Neuronal stem cell (in vitro differentiated cells): ENCODE data around the gene IFIT1.
"Not testable (repeated sequence)": the region's sequence is repeated elsewhere in the genome, so short reads cannot be mapped to it uniquely, and the experiment has no call there.

Source experiments
- DNase-seq: peaks from one replicate; pipeline ENCODE4 v3.0.0-alpha.2; 2013; ENCODE audit warnings: low spot score
- H2AFZ ChIP-seq: one replicate; pipeline ENCODE4 v1.6.1; 2013; ENCODE audit warnings: mild to moderate bottlenecking, low read length, inconsistent platforms
- H2AK5ac ChIP-seq: 2 replicates; pipeline ENCODE4 v1.6.1; 2013; ENCODE audit warnings: low read depth, mild to moderate bottlenecking, inconsistent platforms, low read length, moderate library complexity, mixed read lengths
- H2BK120ac ChIP-seq: 2 replicates; pipeline ENCODE4 v1.6.1; 2013; ENCODE audit warnings: low read depth, mild to moderate bottlenecking, inconsistent platforms, low read length, moderate library complexity, mixed read lengths
- H2BK12ac ChIP-seq: one replicate; pipeline ENCODE4 v1.6.1; 2013; ENCODE audit warnings: low read length, inconsistent platforms
- H2BK15ac ChIP-seq: 2 replicates; pipeline ENCODE4 v1.6.1; 2013; ENCODE audit warnings: mild to moderate bottlenecking, low read length, inconsistent platforms, mixed read lengths
- H2BK5ac ChIP-seq: one replicate; pipeline ENCODE4 v1.6.1; 2013; ENCODE audit warnings: inconsistent platforms, mild to moderate bottlenecking, low read length, moderate library complexity
- H3K14ac ChIP-seq: one replicate; pipeline ENCODE4 v1.6.1; 2013; ENCODE audit warnings: low read length, inconsistent platforms
- H3K18ac ChIP-seq: 2 replicates; pipeline ENCODE4 v1.6.1; 2013; ENCODE audit warnings: low read length, inconsistent platforms
- H3K23ac ChIP-seq: 2 replicates; pipeline ENCODE4 v1.6.1; 2013; ENCODE audit warnings: low read depth, mild to moderate bottlenecking, mixed read lengths, low read length, inconsistent platforms; ENCODE audit not compliant: poor library complexity
- H3K27ac ChIP-seq: replicated peaks from 3 replicates; pipeline ENCODE4 v1.5.1; 2013; ENCODE audit warnings: low read length, inconsistent platforms
- H3K27me3 ChIP-seq, 3 experiments: 2 replicates each; pipeline ENCODE4 v1.6.1; 2013; ENCODE audit warnings: low read length in 3 of 3, mild to moderate bottlenecking in 2 of 3, inconsistent platforms in 1 of 3, low read depth in 1 of 3, mixed read lengths in 1 of 3, moderate library complexity in 1 of 3; ENCODE audit not compliant: control insufficient read depth in 3 of 3, insufficient read depth in 3 of 3
- H3K36me3 ChIP-seq, 2 donors: replicated peaks in 1 of 2; 2 replicates each; pipeline ENCODE4 v1.6.1; 2013; ENCODE audit warnings: low read length in 2 of 2; ENCODE audit not compliant: control insufficient read depth in 2 of 2, insufficient read depth in 2 of 2
- H3K4ac ChIP-seq: 2 replicates; pipeline ENCODE4 v1.6.1; 2013; ENCODE audit warnings: inconsistent platforms, mild to moderate bottlenecking, low read length, moderate library complexity
- H3K4me1 ChIP-seq, 2 donors: 1 replicate in 1 of 2; 2 replicates in 1 of 2; pipeline ENCODE4 v1.6.1; 2013; ENCODE audit warnings: low read length in 2 of 2, low read depth in 1 of 2; ENCODE audit not compliant: control insufficient read depth in 2 of 2, insufficient read depth in 1 of 2
- H3K4me2 ChIP-seq: one replicate; pipeline ENCODE4 v1.6.1; 2013; ENCODE audit warnings: mild to moderate bottlenecking, low read length, inconsistent platforms; ENCODE audit not compliant: insufficient read depth, poor library complexity, severe bottlenecking
- H3K4me3 ChIP-seq, 2 donors: 2 replicates each; pipeline ENCODE4 v1.5.1; 2013; ENCODE audit warnings: low read length in 2 of 2, mild to moderate bottlenecking in 2 of 2, inconsistent platforms in 1 of 2, moderate library complexity in 1 of 2
- H3K79me1 ChIP-seq: one replicate; pipeline ENCODE4 v1.6.1; 2013; ENCODE audit warnings: low read depth, mild to moderate bottlenecking, inconsistent platforms, low read length, moderate library complexity
- H3K9ac ChIP-seq: one replicate; pipeline ENCODE4 v1.6.1; 2013; ENCODE audit warnings: mild to moderate bottlenecking, low read depth, low read length, inconsistent platforms; ENCODE audit not compliant: poor library complexity
- H3K9me3 ChIP-seq, 2 donors: replicated peaks in 1 of 2; 2 replicates each; pipeline versions ENCODE3 to v1.6.1; 2013; ENCODE audit warnings: low read length in 2 of 2, mild to moderate bottlenecking in 2 of 2, inconsistent platforms in 1 of 2, low read depth in 1 of 2, mixed read lengths in 1 of 2, moderate library complexity in 1 of 2; ENCODE audit not compliant: control insufficient read depth in 2 of 2, insufficient read depth in 1 of 2
- H4K8ac ChIP-seq: one replicate; pipeline ENCODE4 v1.6.1; 2013; ENCODE audit warnings: low read depth, mild to moderate bottlenecking, inconsistent platforms, low read length, moderate library complexity
- H4K91ac ChIP-seq: one replicate; pipeline ENCODE4 v1.6.1; 2013; ENCODE audit warnings: low read length, low read depth, mild to moderate bottlenecking, inconsistent platforms; ENCODE audit not compliant: poor library complexity
- WGBS, 2 donors: extraction: QIAGEN DNeasy Blood & Tissue Kit; methylation state at CpG; one replicate each; pipeline ENCODE4 v1.1.7; 2013; ENCODE audit warnings: missing lambda C conversion rate in 2 of 2, mixed read lengths in 1 of 2; ENCODE audit not compliant: insufficient read length in 2 of 2, insufficient replicate concordance in 1 of 2; ENCODE audit errors: extremely low coverage in 2 of 2; 5-methylcytosine and 5-hydroxymethylcytosine counted together

Gene IFIT1

GRCh38 chr10:89442289-89442688 is 49.9 kb downstream of the IFIT1 start:
- no peak overlapping the region for H3K4me2 ChIP-seq
- WGBS, 2 donors: no CpG with 5 or more reads among the region's 1 CpG
- H3K79me1 ChIP-seq: no peaks in the 10 kb centered on the region
- no peak overlapping the region for H4K8ac ChIP-seq
- H4K91ac ChIP-seq: no peak overlapping the region
- no peak overlapping the region for H2BK12ac ChIP-seq
- no peak overlapping the region for H2BK120ac ChIP-seq
- no peak overlapping the region for H2AK5ac ChIP-seq
- no peaks in the 10 kb centered on the region for H3K36me3 ChIP-seq
- no peaks in the 10 kb centered on the region for H3K4me1 ChIP-seq
- no peak overlapping the region for H3K27ac ChIP-seq
- no peak overlapping the region for H3K23ac ChIP-seq
- H3K18ac ChIP-seq: no peak overlapping the region
- H3K14ac ChIP-seq: no peak overlapping the region
- H2BK15ac ChIP-seq: no peak overlapping the region
- no peak overlapping the region for H3K9ac ChIP-seq
- H3K9me3 ChIP-seq: peaks cover 0 to 2% of the 10 kb centered on the region in 2 donors
- H3K27me3 ChIP-seq: peaks cover 0 to 7% (median 0%) of the 10 kb centered on the region in 3 experiments
- no peak overlapping the region for H3K4me3 ChIP-seq
- no peak for DNase-seq
- no peak overlapping the region for H2BK5ac ChIP-seq
- no peak overlapping the region for H2AFZ ChIP-seq
- H3K4ac ChIP-seq: no peak overlapping the region

GRCh38 chr10:89444819-89445218 is 52.4 kb downstream of the IFIT1 start:
- H2AFZ ChIP-seq, H3K27me3 ChIP-seq, H2BK12ac ChIP-seq, H3K4me2 ChIP-seq, H3K4ac ChIP-seq, H3K23ac ChIP-seq, H3K4me3 ChIP-seq, H3K79me1 ChIP-seq, H4K8ac ChIP-seq, H2AK5ac ChIP-seq, H2BK5ac ChIP-seq, H3K9ac ChIP-seq, H2BK15ac ChIP-seq, H3K9me3 ChIP-seq, DNase-seq, H3K27ac ChIP-seq, H3K36me3 ChIP-seq, H2BK120ac ChIP-seq, H3K14ac ChIP-seq, H4K91ac ChIP-seq, H3K18ac ChIP-seq, H3K4me1 ChIP-seq: not testable (repeated sequence)
- WGBS, 2 donors: no CpG with 5 or more reads among the region's 7 CpGs

GRCh38 chr10:89450901-89451300 is 58.5 kb downstream of the IFIT1 start:
- no peak for DNase-seq
- Histone ChIP-seq H2BK5ac (no peak overlapping the region), H3K4me1 (no peaks in the 10 kb centered on the region), H3K79me1 (no peaks in the 10 kb centered on the region), H2BK15ac (no peak overlapping the region), H3K9me3 (no peaks in the 10 kb centered on the region), H3K36me3 (no peaks in the 10 kb centered on the region), H2BK12ac (no peak overlapping the region), H4K8ac (no peak overlapping the region), H3K4me2 (no peak overlapping the region), H3K27ac (no peak overlapping the region), H3K9ac (no peak overlapping the region), H3K14ac (no peak overlapping the region), H3K18ac (no peak overlapping the region), H3K4ac (no peak overlapping the region), H4K91ac (no peak overlapping the region), H2AK5ac (no peak overlapping the region), H3K23ac (no peak overlapping the region), H3K27me3 (peaks cover 0 to 4% (median 0%) of the 10 kb centered on the region in 3 experiments), H2BK120ac (no peak overlapping the region), H3K4me3 (no peak overlapping the region), H2AFZ (no peak overlapping the region)
- WGBS, 2 donors: no CpG with 5 or more reads among the region's 2 CpGs

GRCh38 chr10:89452193-89452592 is 59.8 kb downstream of the IFIT1 start:
- H4K8ac ChIP-seq: no peak overlapping the region
- no peak overlapping the region for H2AFZ ChIP-seq
- no peak overlapping the region for H2BK5ac ChIP-seq
- no peaks in the 10 kb centered on the region for H3K4me1 ChIP-seq
- DNase-seq: no peak
- no peak overlapping the region for H2BK120ac ChIP-seq
- H3K27me3 ChIP-seq: peaks cover 0 to 4% (median 0%) of the 10 kb centered on the region in 3 experiments
- no peak overlapping the region for H3K18ac ChIP-seq
- H4K91ac ChIP-seq: no peak overlapping the region
- no peak overlapping the region for H3K4ac ChIP-seq
- H3K9me3 ChIP-seq: no peaks in the 10 kb centered on the region
- H3K27ac ChIP-seq: no peak overlapping the region
- no CpG with 5 or more reads among the region's 1 CpG for WGBS, 2 donors
- no peak overlapping the region for H2AK5ac ChIP-seq
- H3K79me1 ChIP-seq: no peaks in the 10 kb centered on the region
- H3K14ac ChIP-seq: no peak overlapping the region
- H3K4me2 ChIP-seq: no peak overlapping the region
- H2BK12ac ChIP-seq: no peak overlapping the region
- no peak overlapping the region for H2BK15ac ChIP-seq
- H3K4me3 ChIP-seq: no peak overlapping the region
- no peak overlapping the region for H3K23ac ChIP-seq
- H3K9ac ChIP-seq: no peak overlapping the region
- no peaks in the 10 kb centered on the region for H3K36me3 ChIP-seq
